Measurements from ENCODE around the gene FXYD7. TPM values are rescaled to one million over a fixed set of nuclear protein-coding genes. Genes with fewer than 3 reads are reported as not detected.
A peak's percentile ranks its signal among the peaks of the same experiment; 100 is the strongest.

Gene FXYD7
- total RNA-seq, 2 experiments from 2014 or later, result 15.3 to 15.6 TPM

DNA sequence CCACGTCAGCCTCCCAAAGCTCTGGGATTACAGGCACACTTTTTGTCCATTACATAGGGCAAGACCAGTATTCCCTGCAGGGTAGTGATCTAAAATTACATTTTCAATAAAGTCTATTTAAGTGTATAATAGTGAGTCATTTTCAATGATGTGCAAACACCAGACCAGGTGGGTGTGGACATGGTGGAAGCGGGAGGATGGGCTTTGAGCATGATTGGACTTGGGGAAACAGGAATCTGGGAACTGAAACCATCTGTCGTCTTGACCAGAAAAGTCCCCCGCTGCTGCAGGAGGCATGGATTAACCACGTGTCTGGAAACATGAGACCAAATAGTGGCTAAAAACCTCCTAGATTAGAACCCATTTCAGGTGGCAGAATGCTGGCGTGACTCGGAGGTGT is 22.6 kb upstream of the FXYD7 start:
- H3K27me3 Mint-ChIP-seq, result no peaks in the 10 kb centered on the region
- no peak overlapping the region for H3K4me3 Mint-ChIP-seq

GRCh38 chr19:35120898-35121297 is 22.2 kb upstream of the FXYD7 start:
- peaks cover 13% of the 10 kb centered on the region for H3K4me1 Mint-ChIP-seq (ENCODE audit: low read depth)
- ATAC-seq (ENCODE audit: poor library complexity) (no peak), DNase-seq (no peak)
- no peaks in the 10 kb centered on the region for H3K9me3 Mint-ChIP-seq
- H3K36me3 Mint-ChIP-seq (ENCODE audit: low read depth), result no peaks in the 10 kb centered on the region
- Histone ChIP-seq H3K27me3 (ENCODE audit: control insufficient read depth in 1 of 2, insufficient read depth in 2 of 2, low read length in 2 of 2) (no peaks in the 10 kb centered on the region), H3K4me1 (ENCODE audit: insufficient read depth, low read length) (peaks cover 20% of the 10 kb centered on the region), H3K36me3 (ENCODE audit: insufficient read depth, low read length) (no peaks in the 10 kb centered on the region), H3K9me3 (ENCODE audit: control insufficient read depth in 1 of 2, insufficient read depth in 1 of 2, low read length in 2 of 2) (peaks cover 0 to 5% of the 10 kb centered on the region in 2 experiments), H3K4me3 (ENCODE audit: low read length) (no peak overlapping the region), H3K27ac (ENCODE audit: low read depth in 1 of 2, low read length in 2 of 2) (no peak overlapping the region)
- TF ChIP-seq CTCF (IDR thresholded peaks at IDR 0.05), result no peak
- H3K27ac Mint-ChIP-seq, result no peak overlapping the region
- no peak overlapping the region for H3K4me3 Mint-ChIP-seq
- ChIA-PET CTCF (no interaction called here), POLR2A (no interaction called here)
- intact Hi-C loops (cut with DNase I, micrococcal nuclease), result no loop called here
- no peaks in the 10 kb centered on the region for H3K27me3 Mint-ChIP-seq

More for the DNA sequence above, 22.6 kb upstream of the FXYD7 start:
- Histone ChIP-seq H3K27ac (ENCODE audit: low read depth in 1 of 2, low read length in 2 of 2) (no peak overlapping the region), H3K4me3 (ENCODE audit: low read length) (no peak overlapping the region), H3K9me3 (ENCODE audit: control insufficient read depth in 1 of 2, insufficient read depth in 1 of 2, low read length in 2 of 2) (peaks cover 0 to 5% of the 10 kb centered on the region in 2 experiments), H3K4me1 (ENCODE audit: insufficient read depth, low read length) (peaks cover 20% of the 10 kb centered on the region), H3K27me3 (ENCODE audit: control insufficient read depth in 1 of 2, insufficient read depth in 2 of 2, low read length in 2 of 2) (no peaks in the 10 kb centered on the region), H3K36me3 (ENCODE audit: insufficient read depth, low read length) (no peaks in the 10 kb centered on the region)
- POLR2A ChIA-PET, result no interaction called here
- DNase-seq (peak in 2 of 14 experiments; percentile 51 to 57), ATAC-seq (ENCODE audit: poor library complexity) (no peak)
- CTCF ChIA-PET, result no interaction called here
- TF ChIP-seq CTCF (IDR thresholded peaks at IDR 0.05), result no peak
- no peaks in the 10 kb centered on the region for H3K36me3 Mint-ChIP-seq (ENCODE audit: low read depth)
- H3K27ac Mint-ChIP-seq, result no peak overlapping the region
- H3K4me1 Mint-ChIP-seq (ENCODE audit: low read depth), result peaks cover 13% of the 10 kb centered on the region
- intact Hi-C loops (cut with DNase I, micrococcal nuclease), result no loop called here
- H3K9me3 Mint-ChIP-seq, result no peaks in the 10 kb centered on the region

GRCh38 chr19:35122687-35123551 is 20.1 kb upstream of the FXYD7 start:
- TF ChIP-seq CTCF (IDR thresholded peaks at IDR 0.05), result no peak
- Histone ChIP-seq H3K4me3 (ENCODE audit: low read length) (no peak overlapping the region), H3K9me3 (ENCODE audit: control insufficient read depth in 1 of 2, insufficient read depth in 1 of 2, low read length in 2 of 2) (peaks cover 0 to 5% of the 10 kb centered on the region in 2 experiments), H3K36me3 (ENCODE audit: insufficient read depth, low read length) (no peaks in the 10 kb centered on the region), H3K27me3 (ENCODE audit: control insufficient read depth in 1 of 2, insufficient read depth in 2 of 2, low read length in 2 of 2) (no peaks in the 10 kb centered on the region), H3K27ac (ENCODE audit: low read depth in 1 of 2, low read length in 2 of 2) (no peak overlapping the region), H3K4me1 (ENCODE audit: insufficient read depth, low read length) (peaks cover 20% of the 10 kb centered on the region)
- CTCF ChIA-PET, result no interaction called here
- no peaks in the 10 kb centered on the region for H3K27me3 Mint-ChIP-seq
- no peak for ATAC-seq (ENCODE audit: poor library complexity)
- no peaks in the 10 kb centered on the region for H3K9me3 Mint-ChIP-seq
- DNase-seq, result no peak
- intact Hi-C loops (cut with DNase I, micrococcal nuclease), result no loop called here
- no peaks in the 10 kb centered on the region for H3K36me3 Mint-ChIP-seq (ENCODE audit: low read depth)
- H3K27ac Mint-ChIP-seq, result no peak overlapping the region
- no peak overlapping the region for H3K4me3 Mint-ChIP-seq
- POLR2A ChIA-PET, result interaction anchor here (2.1 kb wide), 1 partner anchor 19 kb away, joined by 15 read pairs; no protein-coding TSS in a partner anchor
- H3K4me1 Mint-ChIP-seq (ENCODE audit: low read depth), result peaks cover 13% of the 10 kb centered on the region

All from CD4-positive, alpha-beta T cell (primary cell).